GM19372 (cell line): ENCODE results near the gene CRYBB3.

ENCODE experiments used
- ATAC-seq: cut with Tn5 transposase; IDR thresholded peaks from one replicate; pipeline ENCODE4 v1.9.1; 2021; ENCODE audit warnings: mild to moderate bottlenecking, low read depth, moderate library complexity; ENCODE audit not compliant: unreplicated experiment

Gene CRYBB3

DNA sequence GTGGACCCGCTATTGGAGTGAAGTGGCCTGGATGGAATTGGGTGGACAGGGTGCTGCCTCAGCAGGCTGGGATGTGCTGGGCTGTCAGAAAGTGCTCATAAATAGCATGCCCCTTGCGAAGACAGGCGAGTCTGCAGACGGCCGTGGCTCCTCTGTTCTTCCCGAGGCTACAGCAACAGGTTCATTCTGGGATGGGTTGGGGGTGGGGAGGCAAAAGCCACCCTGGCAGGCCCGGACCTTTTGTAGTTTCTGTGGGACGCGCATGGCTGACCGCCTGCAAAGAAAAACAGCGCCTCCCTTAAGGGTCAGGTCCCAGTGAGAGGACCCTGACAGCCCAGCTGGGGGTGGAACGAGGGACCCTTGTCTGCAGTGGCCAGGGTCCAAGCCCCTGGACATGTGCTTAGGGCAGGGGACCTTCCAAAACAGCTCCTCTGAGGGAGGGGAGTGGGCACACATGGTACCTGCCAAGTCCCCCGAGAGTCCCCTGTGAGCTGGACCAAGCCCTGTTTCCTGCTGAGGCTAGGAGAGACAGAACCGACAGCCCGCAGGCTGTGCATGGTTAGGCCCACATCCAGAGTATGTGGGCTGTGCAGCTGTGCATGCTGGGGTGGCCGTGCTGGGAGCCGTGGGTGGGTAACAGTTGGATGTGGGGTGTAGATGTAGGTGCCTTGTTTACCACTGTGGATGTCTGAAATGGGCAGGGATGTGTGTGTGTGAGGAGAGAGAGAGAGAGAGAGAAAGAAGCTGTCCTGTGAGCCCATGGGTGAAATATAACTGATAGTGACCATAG, at the start of gene CRYBB3:
Gene CRYBB3, plus strand, starts transcription at position 128 of the 790 bp plus-strand sequence. CDS start 1,539 bp downstream, outside the sequence.
- no peak for ATAC-seq

DNA sequence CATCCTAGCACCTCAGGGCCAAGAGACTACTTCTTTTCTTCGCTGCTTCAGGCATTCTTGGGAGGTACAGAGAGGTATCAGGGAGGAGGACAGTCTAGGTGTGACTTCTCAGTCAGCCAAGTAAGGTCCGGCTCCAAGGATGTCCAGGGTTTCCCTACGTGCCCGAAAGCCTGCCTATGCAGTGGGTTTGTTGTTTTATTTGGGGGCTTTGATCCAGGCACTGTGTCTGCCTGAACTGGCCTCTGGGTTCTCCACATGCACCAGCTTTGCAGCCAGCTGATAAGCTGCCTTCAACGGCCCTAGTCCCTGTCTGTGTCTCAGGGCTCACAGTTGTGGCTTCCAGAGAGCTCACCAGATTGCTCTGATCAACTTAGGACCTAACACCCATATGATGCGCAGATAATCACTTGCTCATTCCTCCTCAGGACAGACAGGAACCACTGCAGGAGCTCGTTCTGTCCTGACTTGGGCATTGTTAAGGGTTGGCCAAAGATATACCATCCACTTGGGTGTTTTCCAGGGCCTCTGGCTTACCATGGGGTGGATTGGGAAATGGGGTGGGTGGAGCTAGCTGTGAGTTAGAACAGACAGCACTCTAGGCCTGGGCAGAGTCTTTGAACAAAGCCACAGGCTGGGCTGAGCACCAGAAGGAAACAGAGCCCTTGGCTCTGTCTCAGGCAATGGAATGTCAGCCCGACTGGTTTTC, 45.5 kb upstream of the CRYBB3 start:
- no peak for ATAC-seq

DNA sequence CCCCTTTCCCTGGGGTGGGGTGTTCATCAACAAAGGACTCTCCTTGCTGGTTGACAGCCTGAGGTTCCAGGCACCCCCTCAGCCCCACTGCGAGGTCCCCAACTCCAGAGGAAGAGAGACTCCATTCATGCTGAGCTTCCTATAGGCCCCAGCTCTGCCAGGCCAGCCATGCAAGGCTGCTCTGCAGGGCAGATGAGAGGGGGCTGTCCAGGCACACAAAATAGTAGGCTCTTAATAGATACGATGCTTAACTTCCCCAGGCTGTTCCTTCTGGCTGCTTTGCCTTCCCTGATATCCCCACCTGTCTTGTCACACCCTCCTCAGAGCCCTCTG, 45.0 kb upstream of the CRYBB3 start:
- no peak for ATAC-seq

DNA sequence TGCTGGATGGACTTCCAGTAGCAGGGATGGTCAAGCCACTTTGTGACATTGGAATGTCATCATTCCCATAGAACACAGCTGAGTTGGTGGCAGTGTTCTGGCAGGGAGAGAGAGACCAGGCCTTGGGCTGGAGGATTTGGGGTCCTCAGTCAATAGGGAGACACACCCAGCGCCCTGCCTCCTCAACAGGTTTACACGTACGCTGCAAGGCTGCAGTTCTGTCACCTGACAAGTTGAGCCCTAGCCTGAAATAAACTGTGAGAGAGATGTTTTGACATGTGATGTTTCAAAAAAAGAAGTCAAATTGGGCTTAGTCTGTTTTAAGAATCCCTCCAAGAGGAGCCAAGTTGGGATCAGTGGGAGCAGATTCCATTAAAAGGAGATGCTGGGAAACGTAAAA, 42.9 kb upstream of the CRYBB3 start:
- no peak for ATAC-seq

DNA sequence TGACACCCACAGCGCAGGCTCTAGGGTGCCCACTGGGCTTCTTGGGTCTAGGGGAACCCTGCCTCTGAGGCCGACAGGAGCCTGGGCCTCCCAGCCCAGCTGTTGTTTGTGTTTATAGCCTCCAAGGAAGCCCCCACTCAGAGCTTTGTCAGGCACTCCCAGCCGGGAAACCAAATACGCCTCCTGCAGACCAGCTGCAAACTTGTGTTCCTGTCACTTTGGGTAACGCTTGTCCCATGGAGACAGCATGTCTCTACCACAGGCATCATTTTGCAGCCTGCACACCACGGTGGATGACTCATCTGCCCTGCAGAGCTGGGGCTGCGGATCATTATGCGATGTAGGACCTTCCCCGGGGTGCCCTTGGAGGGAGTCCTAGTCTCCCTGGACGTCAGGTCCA, 40.6 kb upstream of the CRYBB3 start:
- no peak for ATAC-seq

DNA sequence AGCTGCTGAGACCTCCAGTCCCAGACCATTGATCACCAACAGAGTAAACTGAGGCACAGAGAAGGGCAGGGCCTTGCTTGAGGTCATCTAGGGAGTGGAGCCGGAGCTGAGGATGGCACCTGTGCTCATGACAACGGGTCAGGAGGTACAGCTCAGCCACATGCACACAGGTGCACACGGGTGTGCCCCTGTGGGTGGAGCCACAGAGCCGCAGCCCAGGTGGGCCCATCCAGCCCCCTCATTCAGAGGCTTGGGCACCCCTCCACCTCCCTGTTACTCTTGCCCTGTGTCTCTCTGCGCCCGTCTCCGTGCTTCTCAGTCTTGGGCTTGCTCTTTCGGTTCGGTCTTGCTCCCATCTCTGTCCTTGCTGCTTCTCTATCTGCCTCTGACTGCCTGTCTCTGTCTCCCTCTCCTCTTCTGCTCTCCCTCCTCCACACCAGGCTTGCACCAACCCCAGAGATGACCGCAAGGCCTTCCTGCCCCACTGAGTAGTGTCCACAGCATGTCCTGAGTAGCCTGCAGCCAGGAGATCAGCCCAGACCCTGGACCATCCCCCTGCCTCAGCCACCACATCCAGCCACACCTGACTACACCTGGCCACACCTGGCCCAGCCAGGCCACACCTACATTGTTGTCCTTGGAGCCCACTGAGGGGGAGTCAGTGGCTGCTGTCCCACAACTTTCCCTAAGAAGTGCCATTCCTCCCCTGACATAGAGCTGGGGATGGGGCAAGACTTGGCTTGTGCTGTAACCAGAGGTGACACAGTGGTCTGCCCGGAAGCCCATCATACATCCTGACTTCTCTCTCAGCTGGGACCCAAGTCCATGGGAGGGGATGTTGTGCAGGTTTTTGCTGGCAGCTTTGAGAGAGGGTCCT, 39.3 kb upstream of the CRYBB3 start:
- ATAC-seq: no peak

DNA sequence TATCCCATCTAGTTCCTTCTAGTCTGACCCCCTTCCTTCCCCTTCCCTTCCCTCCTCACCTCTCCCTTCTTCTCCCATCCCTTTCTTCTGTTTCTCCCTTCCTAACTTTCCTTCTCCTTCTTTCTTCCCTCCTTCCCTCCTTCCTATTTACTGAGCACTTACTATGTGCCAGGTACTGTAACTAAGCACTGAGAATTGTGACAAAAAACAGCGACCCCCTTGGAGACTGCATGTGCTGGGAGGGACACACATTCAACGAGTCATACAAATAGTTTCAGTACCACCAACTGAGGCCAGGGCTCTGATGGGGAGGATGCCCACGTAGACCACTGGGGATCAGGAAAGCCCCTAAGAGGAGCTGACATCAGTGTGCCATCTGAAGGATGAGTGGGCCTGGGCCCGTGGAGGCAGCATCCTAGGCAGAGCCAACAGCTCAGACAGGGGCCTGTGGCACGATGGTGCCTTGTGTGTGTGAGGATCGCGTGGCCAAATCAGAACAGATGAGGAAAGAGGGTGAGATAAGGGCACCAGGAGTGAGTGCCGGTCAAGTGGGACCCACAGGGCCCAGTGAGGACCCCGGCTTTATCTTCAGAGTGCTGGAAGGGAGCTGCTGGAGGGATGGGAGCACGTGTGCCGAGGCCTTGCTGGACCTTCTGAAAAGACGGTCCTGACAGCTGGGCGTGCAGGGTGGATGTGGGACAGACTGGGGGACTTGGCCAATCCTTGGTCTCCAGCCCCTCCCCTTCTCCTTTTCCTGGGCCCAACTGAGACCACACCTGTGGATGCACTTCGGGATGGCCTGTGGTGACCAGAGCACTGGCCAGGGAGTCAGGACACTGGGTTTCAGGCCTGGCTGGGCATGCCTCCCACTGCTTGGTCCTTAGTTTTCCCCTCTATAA, 38.4 kb upstream of the CRYBB3 start:
- no peak for ATAC-seq

DNA sequence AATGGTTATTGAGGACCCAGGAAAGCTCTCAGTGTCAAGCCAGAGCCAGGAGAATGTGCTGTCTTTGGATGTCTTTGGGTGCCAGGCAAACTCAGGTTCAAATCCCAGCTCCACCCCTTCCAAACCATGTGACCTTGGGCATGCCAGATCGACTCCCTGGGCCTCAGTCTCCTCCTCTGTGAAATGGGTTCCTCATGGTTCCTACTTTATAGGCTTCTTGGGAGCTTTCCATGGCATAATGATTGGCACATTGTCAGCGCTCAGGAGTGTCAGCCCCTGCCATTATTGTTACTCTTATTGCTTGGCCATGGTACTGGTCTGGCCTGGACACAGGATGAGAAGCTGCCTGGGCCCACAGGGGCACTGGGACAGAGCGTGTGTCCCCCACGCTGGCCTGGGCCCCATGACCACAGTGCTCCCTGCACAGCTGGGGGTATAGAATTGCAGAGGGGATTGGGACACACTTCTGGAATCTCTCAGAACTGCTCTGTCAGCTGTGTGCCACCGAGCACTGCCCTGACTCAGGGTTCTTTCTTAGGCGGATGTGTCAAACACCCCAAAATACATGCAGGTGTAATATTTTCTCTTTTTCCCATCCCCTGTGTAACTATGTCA, 37.6 kb upstream of the CRYBB3 start:
- ATAC-seq: no peak

DNA sequence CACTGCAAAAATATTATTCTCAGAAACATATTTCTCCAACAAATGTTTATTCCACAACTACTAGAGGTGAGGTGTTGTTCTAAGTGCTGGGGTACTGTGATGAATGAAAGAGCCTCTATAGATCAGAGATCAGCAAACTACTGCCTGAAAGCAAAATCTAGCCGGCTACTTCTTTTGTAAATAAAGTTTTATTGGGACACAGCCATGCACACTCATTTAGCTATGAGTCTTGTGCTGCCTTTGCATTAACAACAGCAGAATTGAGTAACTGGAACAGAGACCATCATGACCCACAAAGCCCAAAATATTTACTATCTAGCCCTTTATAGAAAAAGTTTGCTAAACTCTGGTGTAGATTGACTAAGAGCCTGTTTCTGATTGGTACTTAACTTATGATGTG, 37.1 kb upstream of the CRYBB3 start:
- no peak for ATAC-seq

DNA sequence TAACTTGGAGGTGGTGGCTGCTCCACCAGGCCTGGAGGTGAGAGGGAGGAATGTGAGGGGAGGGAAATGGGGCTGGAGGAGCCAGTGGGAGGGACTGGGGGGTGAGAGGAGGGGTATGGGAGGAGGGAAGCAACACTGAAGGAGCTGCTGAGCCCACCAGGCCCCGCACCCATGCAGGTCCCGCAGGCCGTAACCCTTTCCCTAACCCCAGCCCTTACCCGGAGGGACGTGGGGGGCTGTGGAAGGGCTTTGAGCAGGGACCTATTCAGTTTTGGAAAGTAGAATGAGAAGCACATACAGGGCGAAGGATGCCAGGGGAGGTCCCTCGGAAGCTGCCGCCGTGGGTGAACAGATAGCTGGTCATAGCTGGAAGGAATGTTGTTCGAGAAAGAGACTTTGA, 33.9 kb upstream of the CRYBB3 start:
- no peak for ATAC-seq

DNA sequence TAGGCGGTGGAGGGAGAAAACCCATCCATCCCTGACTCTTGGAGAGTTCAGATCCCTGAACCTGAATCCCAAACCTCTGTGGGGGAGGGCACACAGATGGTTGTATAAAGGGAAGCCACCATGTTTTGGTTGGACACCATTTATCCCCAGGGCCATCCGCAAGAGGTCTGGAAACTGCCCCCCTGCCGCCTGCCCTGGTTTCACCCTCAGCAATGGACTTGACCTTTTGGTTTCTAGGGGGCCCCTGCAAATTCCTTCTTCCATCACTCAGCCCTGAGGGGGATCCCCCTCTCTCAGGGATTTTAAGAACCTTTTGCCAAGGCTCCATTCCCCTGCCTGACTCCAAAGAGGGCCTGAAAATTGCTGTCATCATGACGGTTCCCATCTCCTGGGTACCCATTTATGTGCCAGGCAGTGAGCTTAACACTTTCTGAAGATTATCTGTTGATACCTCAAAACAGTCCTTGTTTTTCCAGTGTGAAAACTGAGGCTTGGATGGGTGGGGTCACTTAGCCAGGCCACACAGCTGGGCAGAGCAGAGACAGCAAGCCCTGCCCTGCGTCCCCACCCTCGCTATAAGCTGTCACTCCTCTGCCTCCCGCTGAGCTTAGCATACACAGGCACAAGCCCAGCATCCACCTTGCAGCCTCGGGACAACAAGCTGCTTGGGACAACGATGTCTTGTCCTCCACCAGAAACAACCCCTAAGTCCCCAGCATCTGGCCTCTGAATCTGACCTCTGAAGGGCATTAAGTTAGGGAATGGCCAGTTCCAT, 33.2 kb upstream of the CRYBB3 start:
- ATAC-seq: no peak

DNA sequence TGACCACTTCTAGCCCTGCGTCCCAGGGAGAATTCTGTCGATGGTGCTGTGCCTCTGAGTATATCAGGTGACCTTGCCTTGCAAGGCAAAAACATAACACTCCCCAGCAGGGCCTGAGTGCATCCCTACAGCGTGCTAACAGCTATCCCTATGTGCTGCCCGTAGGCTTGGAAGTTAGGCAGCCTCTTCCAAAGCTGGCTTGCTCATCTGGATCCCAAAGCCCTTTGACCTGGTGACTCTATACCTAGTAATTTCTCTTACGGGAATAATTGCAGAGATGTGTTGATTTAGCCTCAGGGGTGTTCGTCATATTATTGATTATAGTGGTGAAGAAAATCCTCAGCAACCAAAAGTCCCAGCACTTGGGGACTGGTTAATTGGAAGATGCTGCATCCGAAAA, 32.6 kb upstream of the CRYBB3 start:
- no peak for ATAC-seq

DNA sequence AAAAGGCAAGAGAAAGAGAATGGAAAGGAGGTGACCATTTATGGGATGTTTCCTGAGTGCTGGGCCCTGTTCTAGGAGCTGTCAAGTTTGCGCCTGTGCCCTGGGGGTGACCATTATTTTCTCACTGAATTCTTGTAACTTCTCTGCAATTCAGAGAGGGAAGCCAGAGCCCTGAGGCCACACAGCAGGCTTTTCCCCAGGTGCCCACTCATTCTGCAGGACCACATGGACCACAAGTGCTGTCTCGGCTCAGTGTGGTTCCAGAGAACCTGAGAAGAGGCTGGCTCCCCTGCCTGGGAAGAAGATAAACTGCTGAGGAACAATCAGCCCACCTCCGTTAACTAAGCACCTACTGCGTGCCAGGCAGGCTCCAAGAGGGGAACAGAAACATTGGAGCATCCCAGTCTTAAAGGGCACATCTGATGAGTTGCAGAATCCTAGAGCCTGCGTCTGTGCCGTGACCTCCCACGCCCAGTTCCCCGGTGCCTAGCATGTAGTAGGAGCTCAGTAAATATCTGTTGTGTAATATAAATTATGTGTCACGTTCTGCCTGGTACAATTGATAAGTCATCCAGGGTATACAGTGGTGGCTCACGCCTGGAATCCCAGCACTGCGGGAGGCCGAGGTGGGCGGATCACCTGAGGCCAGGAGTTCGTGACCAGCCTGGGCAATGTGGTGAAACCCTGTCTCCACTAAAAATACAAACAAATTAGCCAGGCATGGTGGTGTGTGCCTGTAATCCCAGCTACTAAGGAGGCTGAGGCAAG, 31.6 kb upstream of the CRYBB3 start:
- no peak for ATAC-seq

DNA sequence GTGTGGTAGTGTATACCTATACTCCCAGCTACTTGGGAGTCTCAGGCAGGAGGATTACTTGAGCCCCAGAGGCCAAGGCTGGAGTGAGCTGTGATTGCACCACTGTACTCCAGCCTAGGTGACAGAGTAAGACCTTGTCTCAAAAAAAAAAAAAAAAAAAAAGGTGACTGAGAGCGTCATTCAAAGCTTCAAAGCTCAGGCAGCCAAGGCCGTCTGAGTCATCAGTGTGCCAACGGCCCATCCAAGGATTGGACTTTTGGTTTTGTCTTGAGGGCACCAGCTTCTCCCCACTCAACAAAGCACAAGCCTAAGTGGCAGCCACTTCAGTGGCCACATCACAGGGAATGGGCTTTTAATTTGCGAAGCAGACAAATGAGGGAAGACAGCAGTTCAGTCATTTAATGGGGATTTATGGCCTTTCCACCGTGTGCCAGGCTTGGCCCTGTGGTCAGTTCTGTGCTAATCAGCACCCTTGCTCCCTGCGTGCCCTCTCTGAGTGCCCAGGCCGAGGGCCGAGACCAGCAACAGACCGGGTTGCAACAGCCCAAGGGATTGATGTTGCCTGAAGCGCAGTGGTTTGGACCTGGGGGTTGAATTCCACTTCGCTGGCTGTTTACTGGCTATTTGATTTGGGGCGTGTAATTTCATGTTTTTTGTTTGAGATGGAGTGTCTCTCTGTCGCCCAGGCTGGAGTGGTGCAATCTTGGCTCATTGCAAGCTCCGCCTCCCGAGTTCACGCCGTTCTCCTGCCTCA, 30.2 kb upstream of the CRYBB3 start:
- no peak for ATAC-seq

DNA sequence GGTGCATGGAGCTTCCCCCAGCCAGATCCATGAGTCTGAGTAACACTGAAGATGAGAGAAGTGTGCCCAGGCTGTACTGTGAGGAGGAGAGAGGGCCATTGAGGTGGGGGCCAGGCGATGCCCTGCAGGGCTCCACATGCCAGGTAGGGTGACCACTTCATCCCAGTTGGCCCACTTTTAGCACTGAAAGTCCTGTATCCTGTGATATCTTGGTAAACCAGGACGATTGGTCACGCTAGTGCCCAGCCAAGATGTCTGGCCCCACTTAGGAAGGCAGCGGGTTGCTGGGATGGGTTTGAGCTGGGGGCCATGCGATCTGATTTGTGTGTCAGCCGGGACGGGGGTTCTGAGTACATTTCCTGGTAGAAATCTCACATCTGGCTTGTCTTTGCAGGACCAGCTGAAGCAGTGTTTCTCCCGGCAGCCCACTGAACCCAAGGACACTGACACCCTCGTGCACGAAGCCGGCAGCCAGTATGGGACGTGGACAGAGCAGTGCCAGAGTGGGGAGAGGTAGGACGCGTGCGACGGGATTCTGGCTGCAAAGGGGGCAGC, 29.2 kb upstream of the CRYBB3 start:
- ATAC-seq: no peak

DNA sequence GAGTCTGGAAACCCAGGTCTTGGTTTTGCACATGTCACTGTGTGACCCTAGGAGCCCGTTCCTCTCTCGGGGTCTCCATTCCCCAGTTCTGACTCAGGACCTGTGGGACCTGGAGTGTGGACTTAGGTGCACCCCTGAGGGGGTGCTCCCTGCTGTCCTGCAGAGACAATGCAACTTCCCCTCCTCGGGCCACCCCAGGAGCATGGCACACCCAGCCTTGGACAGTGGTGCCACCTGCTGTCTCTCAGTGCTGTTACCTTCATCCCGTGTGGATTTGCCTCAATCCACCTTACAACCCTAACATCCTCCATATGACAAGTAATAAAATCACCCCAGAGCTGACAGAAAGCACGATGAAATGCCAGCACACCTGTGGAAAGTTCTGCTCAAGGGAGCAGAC, 27.5 kb upstream of the CRYBB3 start:
- ATAC-seq: no peak

DNA sequence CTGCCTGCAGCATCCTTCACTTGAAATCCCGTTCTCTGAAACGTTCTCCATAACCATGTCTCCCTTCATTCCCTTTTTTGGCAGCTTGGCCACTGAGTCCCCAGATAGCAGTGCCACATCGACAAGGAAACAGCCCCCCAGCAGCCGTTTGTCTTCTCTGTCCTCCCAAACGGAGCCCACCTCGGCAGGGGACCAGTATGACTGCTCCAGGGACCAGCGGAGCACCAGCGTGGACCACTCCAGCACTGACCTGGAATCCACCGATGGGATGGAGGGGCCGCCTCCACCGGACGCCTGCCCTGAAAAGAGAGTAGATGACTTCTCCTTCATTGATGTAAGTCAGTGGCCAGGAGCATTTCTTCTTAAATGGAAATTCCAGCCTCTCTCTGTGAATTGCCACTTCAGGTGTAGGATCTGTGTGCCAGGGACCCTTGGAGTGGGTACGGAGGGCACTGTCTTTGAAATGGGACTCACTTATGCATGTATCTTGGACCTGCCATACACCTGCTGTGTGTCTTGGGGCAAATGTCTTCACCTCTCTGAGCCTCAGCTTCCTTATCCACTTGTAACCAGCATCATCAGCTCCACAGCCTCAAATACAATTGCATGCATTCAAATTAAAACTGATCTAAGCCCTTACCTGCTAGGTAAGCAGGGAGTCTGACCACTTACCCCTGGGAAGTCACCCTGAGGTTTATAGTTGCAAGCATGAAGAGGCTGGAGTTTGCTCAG, 25.3 kb upstream of the CRYBB3 start:
- ATAC-seq: no peak
